Tibial nerve (tissue), 4 donors: ENCODE measurements around the gene DPM2.

Source experiments
- EP300 ChIP-seq, 2 donors: sonication (generic); formaldehyde crosslinking; IDR thresholded peaks; one replicate each; pipeline ENCODE4 v1.6.1; 2017; ENCODE audit warnings: antibody characterized with exemption in 2 of 2, mild to moderate bottlenecking in 1 of 2
- POLR2A ChIP-seq, 2 donors: fragments of 450-650 bp; IDR thresholded peaks; one replicate each; pipeline ENCODE4 v1.6.1; 2017; ENCODE audit warnings: antibody characterized with exemption in 2 of 2, mild to moderate bottlenecking in 2 of 2, moderate library complexity in 2 of 2
- TF ChIP-seq, protein P1 (sequence below), 5 experiments: fragments of 200-600 bp in 3 of 5; fragments of 450-650 bp in 2 of 5; sonication (generic) in 3 of 5; IDR thresholded peaks; one replicate each; pipeline ENCODE4 v1.5.1; 2016 to 2019; ENCODE audit warnings: antibody characterized with exemption in 5 of 5, mild to moderate bottlenecking in 3 of 5, moderate library complexity in 2 of 5

DNA sequence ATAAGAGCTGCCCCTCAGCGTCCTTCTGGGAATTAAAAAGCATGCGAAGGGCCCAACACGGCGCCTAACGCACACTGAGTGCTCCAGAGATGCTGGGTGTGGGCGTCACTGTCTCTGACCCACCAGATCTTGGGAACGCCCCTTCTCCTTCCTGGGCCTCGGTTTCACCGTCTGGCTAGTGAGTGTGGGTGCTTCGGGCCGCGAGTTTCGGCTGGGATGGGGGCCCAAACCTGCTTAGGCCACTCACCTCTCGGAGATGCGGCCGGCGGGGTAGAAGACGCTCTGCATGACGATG is 10.8 kb downstream of the DPM2 start:
- TF ChIP-seq, protein P1, sequence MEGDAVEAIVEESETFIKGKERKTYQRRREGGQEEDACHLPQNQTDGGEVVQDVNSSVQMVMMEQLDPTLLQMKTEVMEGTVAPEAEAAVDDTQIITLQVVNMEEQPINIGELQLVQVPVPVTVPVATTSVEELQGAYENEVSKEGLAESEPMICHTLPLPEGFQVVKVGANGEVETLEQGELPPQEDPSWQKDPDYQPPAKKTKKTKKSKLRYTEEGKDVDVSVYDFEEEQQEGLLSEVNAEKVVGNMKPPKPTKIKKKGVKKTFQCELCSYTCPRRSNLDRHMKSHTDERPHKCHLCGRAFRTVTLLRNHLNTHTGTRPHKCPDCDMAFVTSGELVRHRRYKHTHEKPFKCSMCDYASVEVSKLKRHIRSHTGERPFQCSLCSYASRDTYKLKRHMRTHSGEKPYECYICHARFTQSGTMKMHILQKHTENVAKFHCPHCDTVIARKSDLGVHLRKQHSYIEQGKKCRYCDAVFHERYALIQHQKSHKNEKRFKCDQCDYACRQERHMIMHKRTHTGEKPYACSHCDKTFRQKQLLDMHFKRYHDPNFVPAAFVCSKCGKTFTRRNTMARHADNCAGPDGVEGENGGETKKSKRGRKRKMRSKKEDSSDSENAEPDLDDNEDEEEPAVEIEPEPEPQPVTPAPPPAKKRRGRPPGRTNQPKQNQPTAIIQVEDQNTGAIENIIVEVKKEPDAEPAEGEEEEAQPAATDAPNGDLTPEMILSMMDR (IDR thresholded peaks at IDR 0.05): no peak
- TF ChIP-seq EP300 (IDR thresholded peaks at IDR 0.05) (no peak), POLR2A (IDR thresholded peaks at IDR 0.05) (no peak)
